Mucosa of descending colon (tissue), 3 donors: ENCODE measurements around the gene MATN3. TPM values are rescaled to one million over a fixed set of nuclear protein-coding genes. Genes with fewer than 3 reads are reported as not detected.

Experiments
- ATAC-seq: fragments of 200-7000 bp; cut with Tn5 transposase; one replicate; pipeline ENCODE4 v1.9.1; 2020; ENCODE audit warnings: mild to moderate bottlenecking, moderate library complexity
- DNase-seq, 3 donors: peaks; one replicate each; pipeline ENCODE4 v3.0.0-alpha.2; 2020
- H3K36me3 ChIP-seq: fragments of 200-600 bp; one replicate; pipeline ENCODE4 v1.8.0; 2021; ENCODE audit warnings: low read depth, mild to moderate bottlenecking
- H3K4me1 ChIP-seq: fragments of 200-600 bp; one replicate; pipeline ENCODE4 v1.8.0; 2021; ENCODE audit warnings: low read depth, mild to moderate bottlenecking
- H3K4me3 ChIP-seq: fragments of 200-600 bp; one replicate; pipeline ENCODE4 v1.8.0; 2021; ENCODE audit warnings: mild to moderate bottlenecking
- H3K9me3 ChIP-seq: fragments of 200-600 bp; one replicate; pipeline ENCODE4 v1.8.0; 2021; ENCODE audit warnings: mild to moderate bottlenecking
- intact Hi-C, 2 donors: fragments of 100-400 bp; cut with DNase I in 1 of 2; cut with micrococcal nuclease in 1 of 2; formaldehyde crosslinking; loops; one replicate each; pipeline versions ENCODE4 v1.11.0 to v1.11.1; 2022; cut with DNase I, micrococcal nuclease
- total RNA-seq, 3 donors: library from RNA; stranded (reverse); fragmentation: NEBNext Ultra II Directional in 2 of 3; extraction: Animal tissue kit (Norgen Biotek cat#: 25700) in 2 of 3; gene quantifications; one replicate each; pipeline versions ENCODE4 v1.2.1 to v1.2.4, GENCODE V29; 2021 to 2023
- TF ChIP-seq, protein P1 (sequence below): fragments of 200-600 bp; IDR thresholded peaks from one replicate; pipeline ENCODE4 v1.8.0; 2022; ENCODE audit warnings: antibody characterized with exemption, mild to moderate bottlenecking
- donor health status: DM: no; HTN: no; CAD: no; lungs with moderate emphysema.
- donor health status: DM: no; HTN: no; CAD: no.
- donor health status: DM: no; HTN: yes; CAD: no.

Gene MATN3
- total RNA-seq, 3 donors from 2014 or later = 0.70 to 0.89 TPM; not detected in 1

DNA sequence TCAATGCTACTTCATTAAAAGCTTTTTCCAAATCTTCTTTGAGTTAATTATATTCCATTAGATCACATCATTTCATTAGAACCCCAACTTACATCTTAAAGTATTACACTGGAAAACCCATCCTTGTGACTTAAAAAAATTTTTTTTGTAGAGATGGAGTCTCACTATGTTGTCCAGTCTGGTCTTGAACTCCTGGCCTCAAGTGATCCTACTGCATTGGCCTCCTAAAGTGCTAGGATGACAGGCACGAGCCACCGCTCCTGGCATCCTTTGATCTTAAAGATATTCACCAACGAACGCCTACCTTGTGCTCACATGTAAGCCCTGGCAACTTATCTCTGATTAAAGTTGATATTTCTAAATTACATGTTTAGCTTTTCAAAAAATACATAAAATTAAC, 32.3 kb upstream of the MATN3 start:
- peaks cover 26% of the 10 kb centered on the region for H3K4me1 ChIP-seq
- no peak for DNase-seq

DNA sequence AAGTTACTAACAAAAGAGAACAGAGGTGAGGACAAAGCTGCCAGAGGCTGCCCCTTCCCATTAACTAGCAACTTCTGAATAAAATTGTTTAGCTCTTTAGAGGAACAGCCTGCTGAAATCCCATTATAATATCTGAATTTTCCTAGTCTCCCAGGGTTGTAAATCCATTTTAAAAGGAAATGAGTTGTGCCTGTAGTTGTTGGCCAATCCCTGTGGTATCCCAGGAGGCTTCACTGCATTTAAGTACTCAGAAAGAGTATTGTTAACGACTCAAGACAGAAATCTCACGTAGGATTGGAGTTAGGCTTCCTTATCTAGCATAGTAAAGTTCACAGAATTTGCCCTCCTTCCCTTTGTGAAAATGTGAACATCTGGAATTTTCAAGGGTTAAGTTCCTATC, 30.1 kb upstream of the MATN3 start:
- Histone ChIP-seq H3K36me3 (no peaks in the 10 kb centered on the region), H3K9me3 (no peaks in the 10 kb centered on the region), H3K4me1 (peaks cover 16% of the 10 kb centered on the region), H3K4me3 (no peak overlapping the region)
- intact Hi-C loops = no loop called here
- no peak for DNase-seq
- TF ChIP-seq, protein P1, sequence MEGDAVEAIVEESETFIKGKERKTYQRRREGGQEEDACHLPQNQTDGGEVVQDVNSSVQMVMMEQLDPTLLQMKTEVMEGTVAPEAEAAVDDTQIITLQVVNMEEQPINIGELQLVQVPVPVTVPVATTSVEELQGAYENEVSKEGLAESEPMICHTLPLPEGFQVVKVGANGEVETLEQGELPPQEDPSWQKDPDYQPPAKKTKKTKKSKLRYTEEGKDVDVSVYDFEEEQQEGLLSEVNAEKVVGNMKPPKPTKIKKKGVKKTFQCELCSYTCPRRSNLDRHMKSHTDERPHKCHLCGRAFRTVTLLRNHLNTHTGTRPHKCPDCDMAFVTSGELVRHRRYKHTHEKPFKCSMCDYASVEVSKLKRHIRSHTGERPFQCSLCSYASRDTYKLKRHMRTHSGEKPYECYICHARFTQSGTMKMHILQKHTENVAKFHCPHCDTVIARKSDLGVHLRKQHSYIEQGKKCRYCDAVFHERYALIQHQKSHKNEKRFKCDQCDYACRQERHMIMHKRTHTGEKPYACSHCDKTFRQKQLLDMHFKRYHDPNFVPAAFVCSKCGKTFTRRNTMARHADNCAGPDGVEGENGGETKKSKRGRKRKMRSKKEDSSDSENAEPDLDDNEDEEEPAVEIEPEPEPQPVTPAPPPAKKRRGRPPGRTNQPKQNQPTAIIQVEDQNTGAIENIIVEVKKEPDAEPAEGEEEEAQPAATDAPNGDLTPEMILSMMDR = no peak
- ATAC-seq = peak; percentile 48

More for the DNA sequence above, 32.3 kb upstream of the MATN3 start:
- intact Hi-C loops = no loop called here
- Histone ChIP-seq H3K4me3 (no peak overlapping the region), H3K36me3 (no peaks in the 10 kb centered on the region), H3K9me3 (no peaks in the 10 kb centered on the region)
- no peak for ATAC-seq
- TF ChIP-seq, protein P1 = no peak

DNA sequence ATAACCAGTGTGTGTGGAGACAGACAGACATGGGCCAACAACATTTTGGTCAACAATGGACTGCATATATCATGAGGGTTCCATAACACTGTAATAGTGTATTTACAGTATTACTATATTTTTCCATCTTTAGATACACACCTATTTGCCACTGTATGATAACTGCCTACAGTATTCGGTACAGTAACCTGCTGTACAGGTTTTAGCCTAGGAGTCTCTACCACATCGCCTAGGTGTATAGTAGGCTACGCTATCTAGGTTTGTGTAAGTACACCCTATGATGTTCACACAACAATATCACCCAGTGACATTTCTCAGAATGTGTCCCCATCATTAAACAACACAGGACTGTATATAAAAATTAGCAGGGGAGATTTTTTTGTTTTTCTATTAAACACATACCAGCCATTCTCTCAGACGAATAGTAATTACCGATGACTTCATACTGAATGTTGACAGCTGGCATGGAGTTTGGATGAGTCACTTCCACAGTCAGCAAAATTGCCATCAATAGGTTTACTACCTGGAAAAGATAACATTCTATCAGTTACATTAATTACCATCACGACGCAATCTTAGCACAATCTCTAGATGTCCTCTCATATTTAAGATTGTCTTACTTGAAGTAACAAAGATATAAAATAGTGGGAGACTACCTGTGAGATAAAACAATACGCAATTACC, 28.2 kb upstream of the MATN3 start:
- intact Hi-C loops = no loop called here
- DNase-seq (no peak), ATAC-seq (no peak)
- TF ChIP-seq, protein P1 = no peak
- H3K4me1 ChIP-seq = peaks cover 20% of the 10 kb centered on the region
- H3K9me3 ChIP-seq = no peaks in the 10 kb centered on the region
- no peaks in the 10 kb centered on the region for H3K36me3 ChIP-seq
- H3K4me3 ChIP-seq = no peak overlapping the region

DNA sequence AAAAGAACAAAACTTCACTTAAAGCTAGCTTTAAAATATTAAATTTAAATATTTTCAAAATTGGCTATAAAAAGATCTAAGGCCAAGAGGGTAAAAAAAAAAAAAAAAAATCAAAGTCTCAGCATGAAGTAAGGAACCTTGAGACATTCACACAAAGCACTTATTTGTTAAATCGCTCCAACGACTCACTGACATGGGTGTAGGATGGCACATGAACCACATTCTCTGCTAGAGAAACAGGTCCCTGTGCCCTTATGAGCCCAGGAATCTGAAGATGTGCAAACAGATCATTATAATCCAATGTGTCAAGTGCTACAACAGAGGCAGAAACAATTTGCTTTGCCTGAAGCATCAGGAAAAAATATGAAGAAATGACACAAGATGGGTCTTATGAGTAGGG, 25.2 kb upstream of the MATN3 start:
- no peaks in the 10 kb centered on the region for H3K9me3 ChIP-seq
- DNase-seq = no peak
- intact Hi-C loops = no loop called here
- no peaks in the 10 kb centered on the region for H3K36me3 ChIP-seq
- no peak overlapping the region for H3K4me3 ChIP-seq
- no peak for ATAC-seq
- TF ChIP-seq, protein P1 = no peak
- peaks cover 14% of the 10 kb centered on the region for H3K4me1 ChIP-seq

DNA sequence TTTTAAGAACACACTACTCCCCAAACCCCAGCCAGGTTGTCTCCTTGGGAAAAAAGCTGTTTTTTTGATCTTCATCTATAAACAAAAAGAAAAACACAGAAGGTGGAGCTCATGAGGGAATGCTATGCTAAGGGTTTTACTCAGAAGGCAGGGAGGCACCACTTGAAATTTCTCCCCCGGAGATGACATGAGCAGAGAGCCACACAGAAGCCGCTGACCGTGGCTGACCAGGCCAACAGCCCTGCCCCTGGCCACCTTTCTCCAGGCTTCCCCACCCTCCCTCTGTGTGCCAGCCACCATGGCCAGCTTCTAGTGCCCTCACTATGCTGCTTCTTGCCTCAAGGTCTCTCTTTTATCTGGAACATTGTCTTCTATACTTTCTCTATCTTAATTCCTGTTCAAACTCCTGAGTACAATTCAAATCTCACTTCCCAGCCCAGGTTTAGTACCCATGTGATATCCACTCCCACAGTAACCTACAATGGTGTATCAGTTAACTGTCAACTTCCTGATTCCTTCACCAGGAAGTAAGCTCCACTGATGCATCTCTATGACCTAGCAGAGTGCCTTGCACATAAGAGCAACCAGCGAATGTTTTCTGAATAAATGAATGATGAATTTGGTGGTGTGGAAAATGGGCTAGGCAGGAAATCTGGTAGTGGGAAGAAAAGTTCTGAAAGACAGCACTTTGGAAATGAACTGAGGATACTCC, 23.6 kb upstream of the MATN3 start:
- TF ChIP-seq, protein P1 = no peak
- Histone ChIP-seq H3K36me3 (no peaks in the 10 kb centered on the region), H3K4me3 (no peak overlapping the region), H3K4me1 (peaks cover 3% of the 10 kb centered on the region), H3K9me3 (no peaks in the 10 kb centered on the region)
- ATAC-seq (peak; percentile 99), DNase-seq (no peak)
- intact Hi-C loops = no loop called here
